ENCODE measurements around the gene SSR1. TPM values are rescaled to one million over a fixed set of nuclear protein-coding genes. Genes with fewer than 3 reads are reported as not detected.
A peak's percentile ranks its signal among the peaks of the same experiment; 100 is the strongest.

The SSR1 gene
- total RNA-seq, 4 donors from 2014 or later: 12.7 to 68.9 (median 50.3) TPM

GRCh38 chr6:7251646-7252260 lies 61.2 kb downstream of the SSR1 start:
- no peak for DNase-seq
- in situ Hi-C loops (cut with MboI; ENCODE audit: low pct_ligation_motif_present in 1 of 4, low pct_unique_long_range_greater_than_20kb in 1 of 4, low sequenced_read_pairs in 3 of 4): no loop called here
- WGBS, 2 donors (ENCODE audit: low coverage in 1 of 2): 69 to 92% methylated on average over 3 to 6 of the region's 6 CpGs

GRCh38 chr6:7250812-7251211 lies 62.2 kb downstream of the SSR1 start:
- Histone ChIP-seq H3K9me3 (no peaks in the 10 kb centered on the region), H3K36me3 (peaks cover 0 to 41% (median 18%) of the 10 kb centered on the region in 4 donors), H3K27ac (no peak overlapping the region), H3K27me3 (no peaks in the 10 kb centered on the region), H3K4me3 (no peak overlapping the region), H3K4me1 (peaks cover 0 to 4% (median 0%) of the 10 kb centered on the region in 4 donors)
- TF ChIP-seq POLR2A (IDR thresholded peaks at IDR 0.05) (no peak), CTCF (IDR thresholded peaks at IDR 0.05) (no peak), EP300 (IDR thresholded peaks at IDR 0.05; ENCODE audit: low read depth) (no peak), POLR2AphosphoS5 (IDR thresholded peaks at IDR 0.05) (no peak)
- in situ Hi-C loops (cut with MboI; ENCODE audit: low pct_ligation_motif_present in 1 of 4, low pct_unique_long_range_greater_than_20kb in 1 of 4, low sequenced_read_pairs in 3 of 4) (no loop called here), intact Hi-C loops (cut with DNase I; ENCODE audit: low total_unique reads) (no loop called here)
- DNase-seq: no peak
- WGBS, 2 donors (ENCODE audit: low coverage in 1 of 2): 94 to 95% methylated on average over 8 of the region's 8 CpGs

More at GRCh38 chr6:7251646-7252260, 61.2 kb downstream of the SSR1 start:
- Histone ChIP-seq H3K9me3 (no peaks in the 10 kb centered on the region), H3K4me3 (no peak overlapping the region), H3K27ac (peak overlapping the region in 3 of 4 donors; percentile 14 to 28 (median 15)), H3K4me1 (peaks cover 0 to 4% (median 0%) of the 10 kb centered on the region in 4 donors), H3K27me3 (no peaks in the 10 kb centered on the region), H3K36me3 (peaks cover 0 to 32% (median 16%) of the 10 kb centered on the region in 4 donors)
- intact Hi-C loops (cut with DNase I; ENCODE audit: low total_unique reads): no loop called here
- TF ChIP-seq EP300 (IDR thresholded peaks at IDR 0.05; ENCODE audit: low read depth): no peak
- no peak for TF ChIP-seq POLR2AphosphoS5 (IDR thresholded peaks at IDR 0.05)
- TF ChIP-seq CTCF (IDR thresholded peaks at IDR 0.05): no peak

GRCh38 chr6:7249946-7250643 lies 62.9 kb downstream of the SSR1 start:
- H3K36me3 ChIP-seq: peaks cover 0 to 43% (median 18%) of the 10 kb centered on the region in 4 donors
- in situ Hi-C loops (cut with MboI; ENCODE audit: low pct_ligation_motif_present in 1 of 4, low pct_unique_long_range_greater_than_20kb in 1 of 4, low sequenced_read_pairs in 3 of 4): loop anchor here (10.0 to 25.0 kb wide), 5 partner anchors 138 to 575 kb away; partner anchors contain the start of gene RREB1 (in 1 of the 4)

More at GRCh38 chr6:7249946-7250643, 62.9 kb downstream of the SSR1 start:
- no peaks in the 10 kb centered on the region for H3K27me3 ChIP-seq
- no peak overlapping the region for H3K4me3 ChIP-seq
- intact Hi-C loops (cut with DNase I; ENCODE audit: low total_unique reads): no loop called here
- no peak overlapping the region for H3K27ac ChIP-seq
- TF ChIP-seq CTCF (IDR thresholded peaks at IDR 0.05) (no peak), POLR2AphosphoS5 (IDR thresholded peaks at IDR 0.05) (no peak), POLR2A (IDR thresholded peaks at IDR 0.05) (no peak), EP300 (IDR thresholded peaks at IDR 0.05; ENCODE audit: low read depth) (no peak)
- 55 to 69% methylated on average over 1 to 7 of the region's 7 CpGs for WGBS, 2 donors (ENCODE audit: low coverage in 1 of 2)
- no peaks in the 10 kb centered on the region for H3K9me3 ChIP-seq
- no peak for DNase-seq
- peaks cover 0 to 4% (median 0%) of the 10 kb centered on the region in 4 donors for H3K4me1 ChIP-seq

Measured in transverse colon (tissue), 4 donors.